SHP77 treated with DMSO at 0.1 percent for 48 hours (cell line): ENCODE data around the gene GDF11.

ENCODE experiments used
- DNase-seq: peaks from one replicate; lab custom pipeline; 2025; lab: John Stamatoyannopoulos, UW

Gene GDF11

DNA sequence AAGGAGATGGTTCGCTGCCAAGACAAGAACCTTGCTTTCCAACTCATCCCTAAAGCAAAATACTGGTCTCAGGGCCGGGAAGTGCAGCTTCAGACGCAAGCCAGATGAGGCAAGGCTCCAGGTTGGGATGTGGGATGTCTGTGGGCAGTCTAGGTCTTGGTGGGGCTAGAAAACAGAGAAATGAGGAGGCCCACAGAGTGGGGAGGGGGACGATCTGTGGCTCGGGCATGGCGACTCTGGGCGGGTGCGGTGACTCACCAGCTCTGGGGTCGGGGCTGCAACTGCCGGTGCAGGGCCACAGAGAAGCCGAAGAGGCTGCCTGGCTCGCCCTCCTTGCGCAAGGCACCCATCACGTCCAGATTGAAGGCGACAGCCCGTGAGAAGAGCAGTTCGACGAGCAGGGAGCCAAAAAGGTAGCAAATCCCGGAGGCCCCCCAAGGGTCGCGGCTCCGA is 35.7 kb upstream of the GDF11 start:
- no peak for DNase-seq

DNA sequence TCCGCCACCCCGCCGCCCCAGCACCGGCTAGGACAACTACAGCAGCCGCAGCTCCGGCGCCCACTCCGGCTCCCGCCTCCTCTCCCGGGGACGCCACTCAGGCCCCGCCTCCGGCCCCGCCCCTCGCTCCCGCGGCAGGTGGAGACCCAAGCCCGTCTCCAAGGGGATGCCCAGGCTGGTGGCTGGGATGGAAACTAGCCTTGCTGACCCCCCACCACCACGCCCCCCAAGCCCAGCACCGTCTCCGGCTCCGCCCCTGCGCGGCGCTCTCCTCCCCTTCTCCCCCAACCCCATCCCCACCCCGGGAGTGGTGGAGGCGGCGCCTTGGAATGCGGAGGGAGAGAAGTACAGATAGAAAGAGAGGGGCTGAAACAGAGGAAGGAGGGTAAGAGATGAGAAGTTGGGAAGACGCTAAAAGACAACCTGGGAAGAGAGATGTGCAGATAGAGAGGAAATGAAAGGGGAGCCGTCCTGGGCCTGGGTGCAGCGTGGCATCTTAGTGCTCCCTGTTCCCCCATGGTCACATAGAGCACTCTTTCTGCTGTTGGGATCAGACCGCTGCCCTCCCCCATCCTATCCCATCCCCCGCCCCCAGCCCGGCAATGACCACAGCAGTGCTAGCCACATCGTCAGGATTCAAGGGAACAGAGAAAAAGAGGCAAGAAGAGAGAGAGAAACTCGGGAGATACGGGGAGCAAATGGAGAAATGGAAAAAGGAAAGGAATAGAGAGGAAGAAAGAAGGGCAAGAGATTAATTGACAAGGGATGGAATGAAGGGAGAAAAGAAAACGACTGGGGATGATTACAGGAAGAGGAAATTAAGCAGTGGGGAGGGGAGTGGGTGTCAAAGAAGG is 34.9 kb upstream of the GDF11 start, which contains the start of gene ITGA7:
Gene ITGA7, minus strand, starts transcription at position 64 of the 854 bp plus-strand sequence. CDS start 222 bp downstream, outside the sequence.
- DNase-seq, result peak; percentile 7

DNA sequence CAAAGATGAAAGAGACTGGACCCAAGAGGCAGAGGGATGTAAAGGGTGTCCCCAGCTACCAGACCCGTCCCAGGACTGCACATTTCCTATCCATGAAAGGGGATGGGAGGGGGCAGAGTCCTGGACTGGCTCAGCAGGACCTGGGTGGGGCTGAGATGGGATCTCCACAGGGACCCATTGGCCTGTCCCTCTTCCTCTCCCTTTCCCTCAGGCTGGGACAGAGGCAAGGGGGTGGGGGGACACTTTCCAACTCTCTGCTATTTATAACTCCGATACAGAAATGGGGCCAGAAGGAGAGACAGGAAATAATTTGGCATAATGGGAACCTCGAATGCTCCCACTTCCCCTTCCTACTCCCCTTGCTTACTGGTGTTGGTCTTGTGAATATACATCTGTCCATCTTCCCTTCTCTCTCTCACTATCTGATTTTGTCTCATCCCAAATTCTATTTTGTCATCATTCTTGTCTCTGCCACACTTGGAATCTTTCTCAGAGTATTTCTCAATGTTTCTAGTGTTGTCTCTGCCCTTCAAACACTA is 34.2 kb upstream of the GDF11 start:
- DNase-seq, result no peak

DNA sequence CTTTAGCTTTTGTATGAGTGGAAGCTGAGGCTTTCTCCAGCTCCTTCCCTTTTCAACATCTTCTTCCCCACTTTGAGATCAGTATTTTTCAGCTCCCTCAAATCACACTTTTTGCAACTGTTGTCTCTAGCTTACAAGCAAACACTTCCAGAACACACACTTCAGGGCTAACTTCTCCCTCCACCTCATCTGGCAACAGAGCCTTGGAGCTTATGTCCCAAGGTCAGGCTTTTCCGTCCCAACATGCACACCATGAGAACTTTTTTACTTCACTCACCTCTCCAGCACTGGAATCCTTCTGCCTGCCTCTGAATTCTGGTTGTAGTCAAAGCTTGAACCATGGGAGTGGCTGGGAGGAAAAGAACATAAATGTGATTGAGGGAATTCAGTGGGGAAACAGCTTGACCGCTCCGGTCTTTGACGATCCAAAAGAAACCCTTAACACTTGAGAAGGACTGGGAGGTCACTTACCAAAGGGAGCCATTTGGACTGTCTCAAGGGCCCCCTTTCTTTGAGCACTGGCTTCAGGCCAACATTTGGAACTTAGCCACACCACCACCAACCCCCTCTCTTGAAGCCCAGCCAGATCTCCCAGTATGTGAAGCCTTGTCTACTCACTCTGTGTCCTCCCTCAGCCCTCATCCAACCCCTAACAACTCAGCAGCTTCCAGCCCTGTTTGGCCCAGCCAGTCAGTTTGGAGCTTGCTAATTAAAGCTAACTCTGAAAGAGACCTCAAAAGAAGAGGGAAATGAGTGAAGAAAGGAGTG is 31.0 kb upstream of the GDF11 start:
- DNase-seq, result no peak

DNA sequence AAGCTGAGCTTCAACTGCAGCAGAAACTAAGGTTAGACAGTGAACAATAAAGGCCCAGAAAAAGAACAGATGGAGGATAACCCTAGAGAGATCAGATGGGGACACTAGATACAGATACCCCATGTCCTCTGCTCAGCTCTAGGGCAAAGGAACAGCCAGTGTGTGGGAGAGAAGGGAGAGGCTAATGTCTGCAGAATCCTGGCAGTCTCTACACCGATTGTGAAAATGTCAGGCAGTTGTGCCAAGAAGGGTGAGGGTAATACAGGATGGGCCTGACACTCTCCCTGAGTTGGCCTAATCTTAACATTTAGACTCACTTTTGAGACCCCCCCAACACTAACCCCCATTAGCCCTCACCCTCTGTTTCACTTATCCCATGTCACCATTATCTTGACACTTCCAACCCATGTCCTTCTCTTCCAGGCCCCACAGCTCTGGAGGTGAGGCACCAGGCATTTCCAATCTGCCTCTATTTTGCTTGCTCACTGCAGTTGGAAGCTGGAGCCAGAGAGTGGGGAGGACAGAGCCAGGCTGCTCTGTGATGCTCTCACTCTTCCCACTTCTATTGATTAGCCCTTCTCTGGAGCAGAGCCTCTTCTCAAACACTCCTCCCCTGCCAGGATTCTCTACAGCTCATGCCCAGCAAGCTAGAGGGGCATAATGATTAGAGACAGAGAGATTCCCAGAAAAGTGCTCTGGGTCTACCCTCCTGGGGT is 30.1 kb upstream of the GDF11 start:
- DNase-seq, result no peak

DNA sequence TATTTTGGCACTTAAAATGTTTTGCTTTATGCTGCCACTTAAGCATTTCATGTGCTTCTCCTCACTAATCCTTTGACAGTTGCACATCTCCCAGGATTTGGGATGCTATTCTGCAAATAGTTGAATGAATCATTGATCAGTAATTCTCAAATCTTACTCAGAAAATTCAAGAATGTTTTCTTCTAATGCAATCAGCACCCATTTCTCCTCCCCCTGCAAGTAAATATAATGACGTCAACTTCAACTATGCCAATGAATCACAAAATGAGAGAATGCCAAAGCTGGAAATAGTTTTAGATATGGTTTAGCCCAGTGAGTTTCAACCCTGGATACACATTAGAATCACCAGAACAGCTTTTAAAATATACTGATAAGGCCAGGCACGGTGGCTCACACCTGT is 29.2 kb upstream of the GDF11 start:
- DNase-seq, result no peak

DNA sequence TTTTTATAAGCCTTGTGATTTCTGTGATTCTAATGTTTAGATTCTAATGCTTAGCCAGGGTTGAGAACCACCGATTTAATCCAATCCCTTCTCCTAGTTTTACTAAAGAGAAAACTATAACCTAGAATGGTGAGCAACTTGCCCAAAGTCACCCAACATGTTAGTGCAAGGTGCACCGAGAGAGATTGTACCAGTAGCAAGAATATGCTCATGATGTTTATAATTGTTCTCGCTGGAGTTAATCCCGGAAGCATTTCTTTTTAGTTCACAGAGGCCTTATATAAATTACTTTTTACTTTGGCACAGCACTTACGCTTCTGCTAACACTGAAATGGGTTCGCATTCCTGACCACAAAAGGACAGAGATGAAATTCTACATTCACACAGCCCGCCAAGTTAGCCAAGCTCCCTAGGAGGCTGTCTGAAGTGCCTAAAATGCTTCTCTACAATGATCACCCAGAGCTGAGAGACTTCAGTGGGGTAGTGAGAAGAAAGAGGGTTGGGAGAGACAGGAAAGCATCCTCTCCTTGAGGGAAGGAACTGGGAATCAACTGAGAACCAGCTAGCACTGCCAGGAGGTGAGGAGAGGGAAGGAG is 27.7 kb upstream of the GDF11 start:
- no peak for DNase-seq

DNA sequence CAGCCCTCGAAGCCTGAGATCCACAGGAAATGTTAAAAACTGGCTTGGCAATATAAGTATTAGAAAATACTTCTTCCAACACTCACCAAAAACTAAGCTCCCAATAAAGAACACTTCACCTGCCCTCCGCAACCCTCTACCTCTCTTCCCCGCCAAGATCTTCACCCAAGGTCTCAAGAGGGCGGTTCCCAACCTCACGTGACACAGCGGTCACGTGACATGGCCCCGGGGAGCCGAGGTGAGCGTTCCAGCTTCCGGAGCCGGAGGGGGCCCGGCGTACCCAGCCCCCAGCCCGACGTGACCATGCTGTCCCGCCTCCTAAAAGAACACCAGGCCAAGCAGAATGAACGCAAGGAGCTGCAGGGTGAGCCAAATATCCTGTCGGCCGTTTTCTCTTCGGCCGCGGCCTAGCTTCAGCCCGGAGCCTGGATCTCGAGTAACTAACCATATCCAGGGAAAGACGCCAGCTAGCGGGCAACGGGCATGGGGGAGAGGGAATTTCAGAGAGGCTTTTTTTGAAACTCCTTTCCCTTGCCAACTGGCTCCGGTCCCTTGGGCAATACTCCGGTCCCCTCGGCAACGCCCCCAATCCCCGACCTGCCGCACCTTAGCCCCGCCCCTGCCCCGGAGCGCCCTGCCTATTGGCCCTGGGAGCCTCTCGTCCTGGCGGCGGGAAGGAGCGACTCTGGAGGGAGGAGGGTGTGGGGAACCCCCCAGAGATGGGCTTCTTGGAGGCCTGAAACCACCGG is 26.9 kb upstream of the GDF11 start, which contains the start of gene BLOC1S1:
Gene BLOC1S1, plus strand, starts transcription at position 214 of the 749 bp plus-strand sequence. Its CDS starts 6 bp downstream, at position 220.
- DNase-seq, result peak; percentile 57

DNA sequence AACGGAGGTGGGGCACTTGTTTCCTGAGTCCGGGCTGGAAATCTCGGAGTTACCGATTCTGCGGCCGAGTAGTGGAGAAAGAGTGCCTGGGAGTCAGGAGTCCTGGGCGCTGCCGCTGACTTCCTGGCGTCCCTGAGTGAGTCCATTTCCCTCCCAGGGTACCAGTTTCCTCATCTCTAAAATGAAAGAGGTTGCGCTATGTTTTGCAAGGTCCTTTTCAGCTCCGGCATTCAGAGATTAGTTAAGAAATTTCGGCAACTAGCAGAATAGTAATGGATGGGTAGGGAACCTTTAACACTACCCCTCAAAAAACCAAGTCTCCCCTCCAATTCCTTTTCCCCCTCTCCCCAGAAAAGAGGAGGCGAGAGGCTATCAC is 26.4 kb upstream of the GDF11 start:
- DNase-seq, result no peak

DNA sequence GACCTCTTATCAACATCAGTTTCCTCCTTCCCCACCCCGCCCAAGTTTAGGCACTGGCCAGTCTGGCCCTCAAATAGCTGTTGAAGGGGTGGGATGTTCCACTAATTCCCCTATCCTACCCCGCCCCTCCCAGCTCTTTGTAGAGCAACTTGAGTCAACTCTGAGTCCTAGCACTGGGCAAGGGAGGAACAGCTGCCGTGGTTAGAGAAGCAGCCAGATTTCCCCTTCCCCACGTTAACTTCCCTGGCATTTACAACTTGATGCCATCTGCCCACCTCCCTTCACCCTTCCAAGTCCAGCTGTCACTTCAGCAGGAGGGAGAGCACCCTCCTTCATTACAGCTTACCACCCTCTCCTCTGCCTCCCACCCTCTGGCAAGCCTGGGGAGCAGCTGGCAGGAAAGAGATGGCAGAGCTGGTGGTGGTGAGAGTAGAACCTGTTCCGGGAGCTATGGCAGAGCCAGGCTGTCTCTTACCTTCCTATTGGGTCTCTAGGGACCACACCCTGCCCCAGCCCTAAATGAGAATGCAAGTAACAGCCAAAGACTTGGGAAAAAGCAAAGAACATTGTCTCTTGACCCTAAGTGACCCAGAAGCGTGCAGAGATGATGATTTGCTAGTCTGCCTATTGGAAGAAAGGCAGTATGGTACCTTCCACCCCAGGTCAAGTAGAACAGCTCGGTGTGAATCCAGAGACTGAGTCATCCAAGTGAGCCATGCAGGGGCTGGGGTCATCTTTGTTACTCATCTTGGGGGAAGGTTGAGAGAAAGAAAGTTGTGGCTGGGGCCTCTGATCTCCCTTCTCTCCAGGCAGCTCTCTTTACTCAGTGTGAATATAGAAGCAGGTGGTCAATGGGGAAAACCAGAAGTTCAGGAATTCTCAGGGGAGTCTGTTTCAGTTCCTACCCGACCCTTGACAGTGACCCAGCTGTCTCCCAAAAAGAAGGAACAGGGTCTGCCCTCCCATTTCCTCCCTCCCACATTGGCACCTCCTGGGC is 25.6 kb upstream of the GDF11 start:
- DNase-seq, result no peak

DNA sequence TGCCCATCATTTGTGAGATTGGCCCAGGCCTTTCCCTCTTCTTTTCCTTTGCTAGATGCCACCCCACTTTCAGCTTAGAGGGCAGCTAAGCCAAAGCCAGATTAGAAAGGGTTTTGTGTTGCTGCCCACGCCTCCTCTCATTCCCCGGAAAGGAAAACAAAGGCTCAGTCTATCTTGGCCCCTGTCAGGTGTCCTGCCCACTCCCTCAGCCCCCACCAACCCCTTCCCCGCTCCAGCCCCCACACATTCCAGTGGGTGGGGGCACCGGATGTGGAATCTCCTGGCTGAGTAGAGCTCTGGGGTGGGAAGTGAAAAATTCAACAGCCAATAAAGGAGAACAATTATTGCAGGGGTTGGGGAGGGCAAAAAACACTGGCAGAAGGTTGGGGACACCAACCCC is 24.9 kb upstream of the GDF11 start:
- DNase-seq, result no peak

DNA sequence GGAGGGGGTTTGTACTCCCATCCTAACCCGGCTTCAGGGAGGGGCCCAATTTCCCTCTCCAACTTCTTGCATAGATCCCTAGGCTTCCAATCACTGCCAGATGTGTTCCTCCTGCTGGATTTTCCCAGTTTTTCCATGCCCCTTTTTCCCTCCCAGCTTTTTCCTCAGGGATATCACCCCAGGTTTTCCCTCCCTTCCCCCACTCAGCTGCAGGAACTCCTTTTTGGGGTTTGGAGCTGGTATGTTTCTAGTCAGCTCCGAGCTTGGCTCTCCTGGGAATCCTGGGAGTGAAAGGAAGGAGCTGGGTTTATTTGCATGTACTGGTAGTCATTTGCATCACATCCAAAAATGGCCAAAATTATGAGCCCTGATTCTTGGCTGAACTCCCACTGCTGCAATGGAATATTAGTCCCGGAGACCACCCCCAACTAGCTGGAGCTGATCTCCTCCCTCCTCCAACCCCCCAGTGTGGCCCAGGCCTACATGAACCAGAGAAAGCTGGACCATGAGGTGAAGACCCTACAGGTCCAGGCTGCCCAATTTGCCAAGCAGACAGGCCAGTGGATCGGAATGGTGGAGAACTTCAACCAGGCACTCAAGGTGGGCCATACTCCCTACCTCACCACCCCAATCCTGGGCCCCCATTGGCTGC is 24.2 kb upstream of the GDF11 start:
- no peak for DNase-seq

DNA sequence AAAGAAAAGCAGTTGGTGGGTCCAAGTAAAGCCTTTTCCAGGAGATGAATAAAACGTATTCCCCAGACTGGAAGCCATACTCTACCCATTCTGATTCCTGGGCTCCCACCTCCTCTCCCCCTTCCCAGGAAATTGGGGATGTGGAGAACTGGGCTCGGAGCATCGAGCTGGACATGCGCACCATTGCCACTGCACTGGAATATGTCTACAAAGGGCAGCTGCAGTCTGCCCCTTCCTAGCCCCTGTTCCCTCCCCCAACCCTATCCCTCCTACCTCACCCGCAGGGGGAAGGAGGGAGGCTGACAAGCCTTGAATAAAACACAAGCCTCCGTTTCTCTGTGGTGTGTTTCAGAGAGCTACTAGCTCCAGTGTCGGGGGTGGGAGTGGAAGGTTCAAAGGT is 23.6 kb upstream of the GDF11 start:
- DNase-seq, result no peak

DNA sequence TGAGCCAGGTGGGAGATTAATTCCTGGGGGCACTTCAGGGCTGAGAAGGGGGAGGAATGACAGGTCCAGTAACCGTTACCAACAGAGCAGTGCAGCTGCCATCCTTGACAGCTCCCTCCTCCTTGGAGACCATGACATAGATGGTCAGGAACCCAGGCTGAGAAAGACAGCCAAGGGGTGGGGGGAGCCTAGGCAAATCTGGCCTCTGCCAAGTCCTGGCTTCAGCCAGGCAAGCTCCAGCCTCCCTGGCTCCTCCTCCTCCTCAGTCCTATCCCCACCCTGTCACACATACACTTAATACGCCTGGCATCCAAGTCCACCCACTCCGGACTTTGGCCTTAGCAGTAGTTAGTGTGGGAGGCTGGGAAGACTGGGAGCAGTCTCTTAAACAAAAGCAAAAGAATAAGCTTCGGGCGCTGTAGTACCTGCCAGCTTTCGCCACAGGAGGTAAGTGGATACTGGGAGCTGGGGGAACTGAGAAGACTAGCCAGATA is 22.8 kb upstream of the GDF11 start, which contains the start of gene RDH5:
Gene RDH5, plus strand, starts transcription at position 323 of the 494 bp plus-strand sequence. CDS start 792 bp downstream, outside the sequence.
- no peak for DNase-seq

DNA sequence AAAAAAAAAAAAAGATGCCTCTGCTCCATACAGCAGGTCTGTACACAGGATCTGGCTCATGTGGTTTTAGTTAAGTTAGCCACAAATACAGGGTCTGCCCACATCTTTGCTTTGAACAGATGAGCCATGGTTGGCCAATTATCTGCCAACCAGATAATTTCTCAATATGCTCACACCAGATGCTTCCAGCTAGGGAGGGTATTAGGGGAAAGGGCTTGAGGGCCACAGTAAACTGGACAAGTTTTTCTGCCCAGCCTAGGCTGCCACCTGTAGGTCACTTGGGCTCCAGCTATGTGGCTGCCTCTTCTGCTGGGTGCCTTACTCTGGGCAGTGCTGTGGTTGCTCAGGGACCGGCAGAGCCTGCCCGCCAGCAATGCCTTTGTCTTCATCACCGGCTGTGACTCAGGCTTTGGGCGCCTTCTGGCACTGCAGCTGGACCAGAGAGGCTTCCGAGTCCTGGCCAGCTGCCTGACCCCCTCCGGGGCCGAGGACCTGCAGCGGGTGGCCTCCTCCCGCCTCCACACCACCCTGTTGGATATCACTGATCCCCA is 22.0 kb upstream of the GDF11 start:
- no peak for DNase-seq

DNA sequence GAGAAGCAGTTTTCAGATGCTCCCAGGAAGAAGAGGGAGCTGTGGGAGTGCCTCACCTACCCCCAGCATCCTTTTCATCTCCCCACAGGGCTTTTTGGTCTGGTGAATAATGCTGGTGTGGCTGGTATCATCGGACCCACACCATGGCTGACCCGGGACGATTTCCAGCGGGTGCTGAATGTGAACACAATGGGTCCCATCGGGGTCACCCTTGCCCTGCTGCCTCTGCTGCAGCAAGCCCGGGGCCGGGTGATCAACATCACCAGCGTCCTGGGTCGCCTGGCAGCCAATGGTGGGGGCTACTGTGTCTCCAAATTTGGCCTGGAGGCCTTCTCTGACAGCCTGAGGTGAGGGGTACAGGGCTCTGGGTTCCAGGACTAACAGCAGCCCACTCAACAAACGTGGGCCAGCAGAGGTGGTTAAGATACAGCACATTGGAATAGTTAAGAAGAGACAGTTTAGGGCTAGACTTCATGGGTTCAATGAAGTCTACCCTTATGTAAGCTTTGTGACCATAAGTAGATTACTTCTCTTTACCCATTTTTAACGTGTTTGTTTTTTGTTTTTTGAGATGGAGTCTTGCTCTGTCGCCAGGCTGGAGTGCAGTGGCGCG is 21.2 kb upstream of the GDF11 start:
- no peak for DNase-seq

DNA sequence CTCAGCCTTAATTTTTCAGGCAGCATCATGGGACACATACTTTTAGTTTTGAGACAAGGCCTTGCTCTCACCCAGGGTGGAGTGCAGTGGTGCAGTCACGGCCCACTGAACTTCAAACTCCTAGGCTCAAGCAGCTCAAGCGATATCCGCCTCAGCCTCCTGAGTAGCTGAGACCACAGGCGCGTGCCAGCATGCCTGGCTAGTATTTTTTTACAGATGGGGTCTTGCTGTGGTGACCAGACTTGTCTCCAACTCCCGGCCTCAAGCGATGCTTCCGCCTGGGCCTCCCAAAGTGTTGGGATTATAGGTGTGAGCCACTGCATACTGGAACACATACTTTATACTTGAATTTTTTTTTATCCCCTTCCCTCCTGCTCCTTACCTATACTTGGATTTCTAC is 20.0 kb upstream of the GDF11 start:
- no peak for DNase-seq
